A673 (cell line): ENCODE data around the gene FAM83F. TPM values are rescaled to one million over a fixed set of nuclear protein-coding genes. Genes with fewer than 3 reads are reported as not detected.

ENCODE experiments used
- BruUV-seq: library from RNA; stranded (reverse); fragments of 400-500 nt; replicated peaks from 2 replicates; lab custom pipeline; 2021; lab: Mats Ljungman, UMichigan
- CTCF ChIA-PET: fragments of 300-600 bp; sonication (Branson Sonifier 250); formaldehyde crosslinking; loops from one replicate; lab custom pipeline; 2022; ENCODE audit warnings: antibody characterized with exemption; lab: Charles Lee
- POLR2A ChIA-PET: fragments of 300-600 bp; sonication (Branson Sonifier 250); formaldehyde crosslinking; loops from one replicate; lab custom pipeline; 2022; ENCODE audit warnings: antibody characterized with exemption; ENCODE audit not compliant: low non-redundant PET; lab: Charles Lee
- DNase-seq: peaks from one replicate; pipeline ENCODE4 v3.0.0-alpha.2; 2015; ENCODE audit warnings: low spot score
- H3K27ac ChIP-seq: fragments of 200-600 bp; sonication (generic); 2 replicates; pipeline ENCODE4 v1.5.1; 2016; ENCODE audit warnings: mixed run types, low read depth, mild to moderate bottlenecking, mixed read lengths, antibody characterized with exemption, low read length; ENCODE audit not compliant: poor library complexity, severe bottlenecking
- H3K27me3 ChIP-seq: fragments of 200-600 bp; sonication (generic); replicated peaks from 2 replicates; pipeline ENCODE4 v1.6.1; 2017; ENCODE audit warnings: mixed run types, low read depth, mild to moderate bottlenecking, mixed read lengths, antibody characterized with exemption, low read length; ENCODE audit not compliant: insufficient read depth, poor library complexity
- H3K36me3 ChIP-seq: fragments of 200-600 bp; sonication (generic); 2 replicates; pipeline ENCODE4 v1.6.1; 2016; ENCODE audit warnings: mixed run types, mild to moderate bottlenecking, mixed read lengths, antibody characterized with exemption, low read length; ENCODE audit not compliant: insufficient read depth, poor library complexity, severe bottlenecking
- H3K4me1 ChIP-seq: fragments of 200-600 bp; sonication (generic); 2 replicates; pipeline ENCODE4 v1.6.1; 2017; ENCODE audit warnings: mixed run types, mild to moderate bottlenecking, mixed read lengths, antibody characterized with exemption, low read length; ENCODE audit not compliant: insufficient read depth, poor library complexity, severe bottlenecking
- H3K4me3 ChIP-seq: fragments of 200-600 bp; sonication (generic); 2 replicates; pipeline ENCODE4 v1.5.1; 2016; ENCODE audit warnings: low read depth, mixed run types, mild to moderate bottlenecking, mixed read lengths, low read length; ENCODE audit not compliant: poor library complexity, severe bottlenecking
- H3K9me3 ChIP-seq: fragments of 200-600 bp; sonication (generic); 2 replicates; pipeline ENCODE4 v1.6.1; 2016; ENCODE audit warnings: mixed run types, low read depth, mild to moderate bottlenecking, mixed read lengths, antibody characterized with exemption, low read length; ENCODE audit not compliant: poor library complexity, severe bottlenecking
- EZH2 ChIP-seq: fragments of 200-600 bp; sonication (generic); IDR thresholded peaks from 2 replicates; pipeline ENCODE4 v1.6.1; 2017; ENCODE audit warnings: borderline replicate concordance, low read depth, mild to moderate bottlenecking, mixed read lengths, antibody characterized with exemption, low read length; ENCODE audit not compliant: poor library complexity, severe bottlenecking
- intact Hi-C: fragments of 100-400 bp; cut with micrococcal nuclease; formaldehyde crosslinking; loops from one replicate; pipeline ENCODE4 v1.10.0; 2022; ENCODE audit not compliant: unreplicated experiment
- total RNA-seq: library from RNA; stranded (reverse); gene quantifications from 2 replicates; pipeline ENCODE4 v1.2.3, GENCODE V29; 2021
- TF ChIP-seq, protein P1 (sequence below): fragments of 300-800, 200-600 bp; sonication (generic); conservative IDR thresholded peaks from 2 replicates; pipeline ENCODE4 v1.5.1; 2017; ENCODE audit warnings: low read depth, mild to moderate bottlenecking, antibody characterized with exemption, low read length, moderate library complexity, mixed read lengths

Gene FAM83F
- total RNA-seq, 1 experiment from 2014 or later = not detected

DNA sequence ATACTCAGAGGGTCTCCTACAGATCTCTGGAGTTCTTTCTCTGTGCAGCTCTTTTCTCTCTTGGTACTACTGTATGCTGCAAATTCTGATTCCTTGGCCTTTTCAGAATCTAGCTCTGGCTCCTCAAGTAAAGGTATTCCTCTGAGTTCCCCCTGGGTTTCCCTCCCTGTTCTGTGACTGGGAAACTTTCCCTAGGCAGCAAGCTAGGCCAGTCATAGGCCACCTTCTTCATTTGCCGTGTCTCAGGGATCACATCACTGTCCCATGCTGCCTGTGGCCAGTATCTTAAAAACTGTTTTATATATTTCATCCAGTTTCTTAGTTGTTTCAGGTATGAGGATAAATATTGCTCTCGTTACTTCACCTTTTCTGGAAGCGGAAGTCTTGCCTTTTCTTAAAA, 71.2 kb downstream of the FAM83F start:
- no peaks in the 10 kb centered on the region for H3K9me3 ChIP-seq
- H3K4me1 ChIP-seq = no peaks in the 10 kb centered on the region
- no peak overlapping the region for H3K4me3 ChIP-seq
- intact Hi-C loops = no loop called here
- CTCF ChIA-PET = interaction anchor here (0.7 kb wide), 1 partner anchor 31 kb away, joined by 3 read pairs; no protein-coding TSS in a partner anchor
- H3K27ac ChIP-seq = no peak overlapping the region
- POLR2A ChIA-PET = no interaction called here
- no peak for DNase-seq
- BruUV-seq = no TSS peak
- H3K36me3 ChIP-seq = no peaks in the 10 kb centered on the region
- TF ChIP-seq EZH2 = no peak
- TF ChIP-seq, protein P1, sequence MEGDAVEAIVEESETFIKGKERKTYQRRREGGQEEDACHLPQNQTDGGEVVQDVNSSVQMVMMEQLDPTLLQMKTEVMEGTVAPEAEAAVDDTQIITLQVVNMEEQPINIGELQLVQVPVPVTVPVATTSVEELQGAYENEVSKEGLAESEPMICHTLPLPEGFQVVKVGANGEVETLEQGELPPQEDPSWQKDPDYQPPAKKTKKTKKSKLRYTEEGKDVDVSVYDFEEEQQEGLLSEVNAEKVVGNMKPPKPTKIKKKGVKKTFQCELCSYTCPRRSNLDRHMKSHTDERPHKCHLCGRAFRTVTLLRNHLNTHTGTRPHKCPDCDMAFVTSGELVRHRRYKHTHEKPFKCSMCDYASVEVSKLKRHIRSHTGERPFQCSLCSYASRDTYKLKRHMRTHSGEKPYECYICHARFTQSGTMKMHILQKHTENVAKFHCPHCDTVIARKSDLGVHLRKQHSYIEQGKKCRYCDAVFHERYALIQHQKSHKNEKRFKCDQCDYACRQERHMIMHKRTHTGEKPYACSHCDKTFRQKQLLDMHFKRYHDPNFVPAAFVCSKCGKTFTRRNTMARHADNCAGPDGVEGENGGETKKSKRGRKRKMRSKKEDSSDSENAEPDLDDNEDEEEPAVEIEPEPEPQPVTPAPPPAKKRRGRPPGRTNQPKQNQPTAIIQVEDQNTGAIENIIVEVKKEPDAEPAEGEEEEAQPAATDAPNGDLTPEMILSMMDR = no peak
- H3K27me3 ChIP-seq = peaks cover 3% of the 10 kb centered on the region

DNA sequence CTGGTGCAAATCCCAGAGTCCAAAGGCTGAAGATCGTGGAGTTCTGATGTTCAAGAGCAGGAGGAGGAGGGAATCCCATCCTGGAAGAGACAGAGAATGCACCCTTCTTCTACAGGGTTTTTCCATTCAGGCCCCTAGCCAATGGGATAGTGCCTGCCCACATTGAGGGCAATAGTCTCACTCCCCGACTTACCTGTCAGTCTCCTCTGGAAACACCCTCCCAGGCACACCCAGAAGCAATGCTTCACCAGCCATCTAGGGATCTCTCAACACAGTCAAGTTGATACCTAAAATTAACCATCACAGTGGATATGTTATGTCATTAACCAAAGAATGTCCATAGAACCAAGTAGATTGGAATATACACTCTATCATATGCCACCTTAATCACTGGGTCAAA, 72.9 kb downstream of the FAM83F start:
- ChIA-PET CTCF (no interaction called here), POLR2A (no interaction called here)
- no peak for DNase-seq
- H3K27me3 ChIP-seq = peaks cover 3% of the 10 kb centered on the region
- H3K27ac ChIP-seq = no peak overlapping the region
- H3K9me3 ChIP-seq = no peaks in the 10 kb centered on the region
- H3K36me3 ChIP-seq = no peaks in the 10 kb centered on the region
- no peaks in the 10 kb centered on the region for H3K4me1 ChIP-seq
- intact Hi-C loops = no loop called here
- TF ChIP-seq, protein P1 = no peak
- no peak for TF ChIP-seq EZH2
- BruUV-seq = no TSS peak
- H3K4me3 ChIP-seq = no peak overlapping the region

DNA sequence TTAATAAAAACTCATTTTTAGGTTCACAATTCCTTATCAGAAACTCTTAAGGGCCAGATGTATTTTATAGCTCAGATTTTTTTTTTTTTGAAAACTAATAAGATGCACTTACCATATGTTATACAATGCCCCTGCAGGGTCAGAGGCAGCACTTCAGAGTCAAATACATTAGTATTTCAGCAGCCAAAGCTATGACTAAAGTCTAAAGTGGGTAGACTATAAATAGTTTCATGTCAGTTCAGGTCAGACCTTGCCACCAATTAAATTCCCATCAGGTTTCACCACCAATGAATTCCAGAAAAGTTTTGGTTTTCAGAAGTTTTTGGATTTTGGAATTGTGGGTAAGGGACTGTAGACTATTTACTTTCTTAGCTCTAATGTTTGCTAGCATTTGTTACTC, 75.9 kb downstream of the FAM83F start:
- H3K36me3 ChIP-seq = no peaks in the 10 kb centered on the region
- intact Hi-C loops = no loop called here
- no TSS peak for BruUV-seq
- no peaks in the 10 kb centered on the region for H3K27me3 ChIP-seq
- no peak for TF ChIP-seq EZH2
- TF ChIP-seq, protein P1 = no peak
- no peaks in the 10 kb centered on the region for H3K4me1 ChIP-seq
- CTCF ChIA-PET = no interaction called here
- POLR2A ChIA-PET = interaction anchor here (0.6 kb wide), 2 partner anchors 17 to 1703 kb away, joined by 4 read pairs; no protein-coding TSS in a partner anchor
- DNase-seq = no peak
- H3K4me3 ChIP-seq = no peak overlapping the region
- no peak overlapping the region for H3K27ac ChIP-seq
- no peaks in the 10 kb centered on the region for H3K9me3 ChIP-seq
